ENCODE results near the gene GMIP.

GMIP gene

GRCh38 chr19:19656451-19657396 is 13.3 kb upstream of the GMIP start:
- Histone ChIP-seq H3K4me1 (ENCODE audit: insufficient read depth, insufficient read length) (peaks cover 9% of the 10 kb centered on the region), H3K27me3 (ENCODE audit: insufficient read depth, insufficient read length) (no peaks in the 10 kb centered on the region), H3K9ac (ENCODE audit: insufficient read length, low read depth) (no peak overlapping the region), H3K4me3 (ENCODE audit: insufficient read length, low read depth) (no peak overlapping the region), H3K9me3 (ENCODE audit: insufficient read depth, low read length) (no peaks in the 10 kb centered on the region), H3K36me3 (ENCODE audit: insufficient read depth, insufficient read length, low read length) (peaks cover 91% of the 10 kb centered on the region)
- no peak for TF ChIP-seq SUZ12 (IDR thresholded peaks at IDR 0.05; ENCODE audit: extremely low read depth, insufficient read depth, insufficient read length)
- DNase-seq (ENCODE audit: low read depth, low spot score) = no peak

GRCh38 chr19:19655641-19656343 is 12.3 kb upstream of the GMIP start:
- no peak for DNase-seq (ENCODE audit: low read depth, low spot score)
- H3K4me3 ChIP-seq (ENCODE audit: insufficient read length, low read depth) = no peak overlapping the region
- peaks cover 7% of the 10 kb centered on the region for H3K4me1 ChIP-seq (ENCODE audit: insufficient read depth, insufficient read length)
- TF ChIP-seq ZNF274 (IDR thresholded peaks at IDR 0.05; ENCODE audit: low read depth, low read length) (no peak), SUZ12 (IDR thresholded peaks at IDR 0.05; ENCODE audit: extremely low read depth, insufficient read depth, insufficient read length) (no peak), YY1 (IDR thresholded peaks at IDR 0.05; ENCODE audit: insufficient read depth, insufficient read length) (no peak)
- H3K27me3 ChIP-seq (ENCODE audit: insufficient read depth, insufficient read length) = no peaks in the 10 kb centered on the region
- H3K36me3 ChIP-seq (ENCODE audit: insufficient read depth, insufficient read length, low read length) = peaks cover 93% of the 10 kb centered on the region
- H3K9ac ChIP-seq (ENCODE audit: insufficient read length, low read depth) = no peak overlapping the region
- H3K9me3 ChIP-seq (ENCODE audit: insufficient read depth, low read length) = no peaks in the 10 kb centered on the region

- peaks cover 6% of the 10 kb centered on the region for H3K4me1 ChIP-seq (ENCODE audit: insufficient read depth, insufficient read length)
- H3K36me3 ChIP-seq (ENCODE audit: insufficient read depth, insufficient read length, low read length) = peaks cover 99% of the 10 kb centered on the region
- no peak overlapping the region for H3K9ac ChIP-seq (ENCODE audit: insufficient read length, low read depth)
- TF ChIP-seq ZNF274 (IDR thresholded peaks at IDR 0.05; ENCODE audit: low read depth, low read length) (no peak), SUZ12 (IDR thresholded peaks at IDR 0.05; ENCODE audit: extremely low read depth, insufficient read depth, insufficient read length) (no peak), YY1 (IDR thresholded peaks at IDR 0.05; ENCODE audit: insufficient read depth, insufficient read length) (no peak)
- no peak for DNase-seq (ENCODE audit: low read depth, low spot score)
- no peaks in the 10 kb centered on the region for H3K27me3 ChIP-seq (ENCODE audit: insufficient read depth, insufficient read length)
- H3K4me3 ChIP-seq (ENCODE audit: insufficient read length, low read depth) = no peak overlapping the region
- H3K9me3 ChIP-seq (ENCODE audit: insufficient read depth, low read length) = no peaks in the 10 kb centered on the region
These were observed 11.7 kb upstream of the GMIP start for GRCh38 chr19:19655051-19655594.

- Histone ChIP-seq H3K4me3 (ENCODE audit: insufficient read length, low read depth) (no peak overlapping the region), H3K36me3 (ENCODE audit: insufficient read depth, insufficient read length, low read length) (peaks cover 99% of the 10 kb centered on the region), H3K9ac (ENCODE audit: insufficient read length, low read depth) (no peak overlapping the region), H3K9me3 (ENCODE audit: insufficient read depth, low read length) (no peaks in the 10 kb centered on the region), H3K4me1 (ENCODE audit: insufficient read depth, insufficient read length) (no peaks in the 10 kb centered on the region), H3K27me3 (ENCODE audit: insufficient read depth, insufficient read length) (no peaks in the 10 kb centered on the region)
- DNase-seq (ENCODE audit: low read depth, low spot score) = no peak
- TF ChIP-seq YY1 (IDR thresholded peaks at IDR 0.05; ENCODE audit: insufficient read depth, insufficient read length) (no peak), SUZ12 (IDR thresholded peaks at IDR 0.05; ENCODE audit: extremely low read depth, insufficient read depth, insufficient read length) (no peak), ZNF274 (IDR thresholded peaks at IDR 0.05; ENCODE audit: low read depth, low read length) (no peak)
These were observed 11.0 kb upstream of the GMIP start for GRCh38 chr19:19654441-19654840.

- no peak overlapping the region for H3K9ac ChIP-seq (ENCODE audit: insufficient read length, low read depth)
- peaks cover 97% of the 10 kb centered on the region for H3K36me3 ChIP-seq (ENCODE audit: insufficient read depth, insufficient read length, low read length)
- H3K9me3 ChIP-seq (ENCODE audit: insufficient read depth, low read length) = no peaks in the 10 kb centered on the region
- DNase-seq (ENCODE audit: low read depth, low spot score) = no peak
- H3K4me3 ChIP-seq (ENCODE audit: insufficient read length, low read depth) = no peak overlapping the region
- H3K27me3 ChIP-seq (ENCODE audit: insufficient read depth, insufficient read length) = no peaks in the 10 kb centered on the region
- H3K4me1 ChIP-seq (ENCODE audit: insufficient read depth, insufficient read length) = no peaks in the 10 kb centered on the region
- TF ChIP-seq ZNF274 (IDR thresholded peaks at IDR 0.05; ENCODE audit: low read depth, low read length) (no peak), SUZ12 (IDR thresholded peaks at IDR 0.05; ENCODE audit: extremely low read depth, insufficient read depth, insufficient read length) (no peak), YY1 (IDR thresholded peaks at IDR 0.05; ENCODE audit: insufficient read depth, insufficient read length) (no peak)
These were observed 10.2 kb upstream of the GMIP start for GRCh38 chr19:19653597-19654147.

- Histone ChIP-seq H3K9ac (ENCODE audit: insufficient read length, low read depth) (no peak overlapping the region), H3K36me3 (ENCODE audit: insufficient read depth, insufficient read length, low read length) (peaks cover 97% of the 10 kb centered on the region), H3K4me3 (ENCODE audit: insufficient read length, low read depth) (no peak overlapping the region), H3K27me3 (ENCODE audit: insufficient read depth, insufficient read length) (no peaks in the 10 kb centered on the region), H3K4me1 (ENCODE audit: insufficient read depth, insufficient read length) (no peaks in the 10 kb centered on the region), H3K9me3 (ENCODE audit: insufficient read depth, low read length) (no peaks in the 10 kb centered on the region)
- DNase-seq (ENCODE audit: low read depth, low spot score) = no peak
- TF ChIP-seq ZNF274 (IDR thresholded peaks at IDR 0.05; ENCODE audit: low read depth, low read length) (no peak), YY1 (IDR thresholded peaks at IDR 0.05; ENCODE audit: insufficient read depth, insufficient read length) (no peak), SUZ12 (IDR thresholded peaks at IDR 0.05; ENCODE audit: extremely low read depth, insufficient read depth, insufficient read length) (no peak)
These were observed 9.2 kb upstream of the GMIP start for GRCh38 chr19:19652482-19653295.

Data from NT2/D1 (cell line).